Measurements from ENCODE around the gene FSTL4. TPM values are rescaled to one million over a fixed set of nuclear protein-coding genes. Genes with fewer than 3 reads are reported as not detected.

The FSTL4 gene
- total and polyA plus RNA-seq, 2 of the 4 experiments (the other 2 are of a cell fraction) = 0.18 TPM; not detected in 1

- H3K56ac ChIP-seq (ENCODE audit: extremely low read depth, insufficient read depth, low read length) = no peak overlapping the region
- H3K23ac ChIP-seq (ENCODE audit: low read depth, low read length) = no peak overlapping the region
- H3K4me1 ChIP-seq (ENCODE audit: control insufficient read depth, insufficient read depth, low read length) = no peaks in the 10 kb centered on the region
- H2AK5ac ChIP-seq (ENCODE audit: low read depth, low read length) = no peak overlapping the region
- H3K18ac ChIP-seq (ENCODE audit: low read depth, low read length) = no peak overlapping the region
- no peak overlapping the region for H4K8ac ChIP-seq (ENCODE audit: low read depth in 2 of 2, low read length in 2 of 2)
- WGBS, 2 experiments (ENCODE audit: extremely low coverage in 2 of 2, insufficient read length in 1 of 2) = no CpG with 5 or more reads among the region's 1 CpG
- ChIA-PET CTCF (no interaction called here), POLR2A (ENCODE audit: unreplicated experiment) (no interaction called here)
- no peak overlapping the region for H3K14ac ChIP-seq (replicated peaks; ENCODE audit: low read depth, low read length)
- no peak overlapping the region for H3K27ac ChIP-seq (ENCODE audit: insufficient read depth, low read length)
- H3K9me1 ChIP-seq (ENCODE audit: insufficient read depth, low read length) = no peaks in the 10 kb centered on the region
- ATAC-seq (ENCODE audit: low read depth) (no peak), DNase-seq (no peak)
- H2BK5ac ChIP-seq (ENCODE audit: low read depth, low read length, poor library complexity, severe bottlenecking) = no peak overlapping the region
- H3K9ac ChIP-seq (ENCODE audit: low read depth, low read length) = no peak overlapping the region
- dilution Hi-C loops (cut with HindIII; ENCODE audit: low sequenced_read_pairs, unreplicated experiment) (no loop called here), in situ Hi-C loops (cut with MboI; ENCODE audit: low sequenced_read_pairs) (no loop called here), intact Hi-C loops (cut with micrococcal nuclease) (no loop called here)
- H3K27me3 ChIP-seq (ENCODE audit: control insufficient read depth, insufficient read depth, low read length) = peaks cover 13% of the 10 kb centered on the region
- no peak overlapping the region for H2BK120ac ChIP-seq (ENCODE audit: low read depth, low read length)
- no peak overlapping the region for H2BK20ac ChIP-seq (ENCODE audit: low read depth, low read length)
- TF ChIP-seq BHLHE40 (IDR thresholded peaks at IDR 0.05; ENCODE audit: low read depth, low read length) (no peak), USF2 (IDR thresholded peaks at IDR 0.05; ENCODE audit: low read depth, low read length) (no peak), SMC3 (IDR thresholded peaks at IDR 0.05; ENCODE audit: low read depth, low read length) (no peak)
- TF ChIP-seq, protein P1, sequence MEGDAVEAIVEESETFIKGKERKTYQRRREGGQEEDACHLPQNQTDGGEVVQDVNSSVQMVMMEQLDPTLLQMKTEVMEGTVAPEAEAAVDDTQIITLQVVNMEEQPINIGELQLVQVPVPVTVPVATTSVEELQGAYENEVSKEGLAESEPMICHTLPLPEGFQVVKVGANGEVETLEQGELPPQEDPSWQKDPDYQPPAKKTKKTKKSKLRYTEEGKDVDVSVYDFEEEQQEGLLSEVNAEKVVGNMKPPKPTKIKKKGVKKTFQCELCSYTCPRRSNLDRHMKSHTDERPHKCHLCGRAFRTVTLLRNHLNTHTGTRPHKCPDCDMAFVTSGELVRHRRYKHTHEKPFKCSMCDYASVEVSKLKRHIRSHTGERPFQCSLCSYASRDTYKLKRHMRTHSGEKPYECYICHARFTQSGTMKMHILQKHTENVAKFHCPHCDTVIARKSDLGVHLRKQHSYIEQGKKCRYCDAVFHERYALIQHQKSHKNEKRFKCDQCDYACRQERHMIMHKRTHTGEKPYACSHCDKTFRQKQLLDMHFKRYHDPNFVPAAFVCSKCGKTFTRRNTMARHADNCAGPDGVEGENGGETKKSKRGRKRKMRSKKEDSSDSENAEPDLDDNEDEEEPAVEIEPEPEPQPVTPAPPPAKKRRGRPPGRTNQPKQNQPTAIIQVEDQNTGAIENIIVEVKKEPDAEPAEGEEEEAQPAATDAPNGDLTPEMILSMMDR (conservative IDR thresholded peaks at IDR 0.05; ENCODE audit: low read depth, low read length) = no peak
- no peak overlapping the region for H4K91ac ChIP-seq (ENCODE audit: insufficient read depth, low read depth, low read length)
- no peaks in the 10 kb centered on the region for H3K9me3 ChIP-seq (ENCODE audit: control insufficient read depth, insufficient read depth, low read length)
- no peak overlapping the region for H4K5ac ChIP-seq (ENCODE audit: low read depth, low read length)
- no peaks in the 10 kb centered on the region for H4K20me1 ChIP-seq (ENCODE audit: insufficient read depth, low read length)
- no peak overlapping the region for H3K4me3 ChIP-seq (ENCODE audit: insufficient read depth, low read depth, low read length)
- no peak overlapping the region for H3K4me2 ChIP-seq (ENCODE audit: low read depth, low read length)
- no peak overlapping the region for H3K4ac ChIP-seq (ENCODE audit: low read depth, low read length)
- no peak overlapping the region for H2AFZ ChIP-seq (replicated peaks; ENCODE audit: low read length, poor library complexity)
- BruUV-seq (replicated peaks) = no TSS peak
- no peak overlapping the region for H2AK9ac ChIP-seq (replicated peaks; ENCODE audit: low read depth, low read length, poor library complexity)
- no peaks in the 10 kb centered on the region for H3K79me1 ChIP-seq (ENCODE audit: low read depth in 1 of 2, low read length in 2 of 2)
- no peaks in the 10 kb centered on the region for H3K36me3 ChIP-seq (ENCODE audit: control insufficient read depth, insufficient read depth, low read length)
- no peak overlapping the region for H2BK15ac ChIP-seq (ENCODE audit: low read depth, low read length)
Observed at GRCh38 chr5:133406977-133407632, 205.2 kb downstream of the FSTL4 start.

All from IMR-90 (cell line).